Glutamatergic neuron (in vitro differentiated cells): ENCODE results near the gene MED1. TPM values are rescaled to one million over a fixed set of nuclear protein-coding genes. Genes with fewer than 3 reads are reported as not detected.

ENCODE experiments used
- DNase-seq: peaks from one replicate; pipeline ENCODE4 v3.0.0; 2022
- H3K27ac Mint-ChIP-seq: one replicate; pipeline ENCODE4 v1.8.0; 2020; ENCODE audit warnings: mild to moderate bottlenecking, mixed read lengths, inconsistent platforms; ENCODE audit not compliant: unreplicated experiment
- H3K27me3 Mint-ChIP-seq: one replicate; pipeline ENCODE4 v1.8.0; 2020; ENCODE audit warnings: mild to moderate bottlenecking, moderate library complexity, mixed read lengths, inconsistent platforms; ENCODE audit not compliant: unreplicated experiment
- H3K36me3 Mint-ChIP-seq: one replicate; pipeline ENCODE4 v1.8.0; 2020; ENCODE audit warnings: mild to moderate bottlenecking, mixed read lengths, inconsistent platforms; ENCODE audit not compliant: unreplicated experiment
- H3K4me1 Mint-ChIP-seq: one replicate; pipeline ENCODE4 v1.8.0; 2020; ENCODE audit warnings: mild to moderate bottlenecking, low read depth, mixed read lengths, inconsistent platforms; ENCODE audit not compliant: unreplicated experiment
- H3K4me3 Mint-ChIP-seq: one replicate; pipeline ENCODE4 v1.8.0; 2020; ENCODE audit warnings: mild to moderate bottlenecking, mixed read lengths, inconsistent platforms; ENCODE audit not compliant: unreplicated experiment
- H3K9me3 Mint-ChIP-seq: one replicate; pipeline ENCODE4 v1.8.0; 2020; ENCODE audit warnings: mild to moderate bottlenecking, moderate library complexity, mixed read lengths, inconsistent platforms; ENCODE audit not compliant: unreplicated experiment
- total RNA-seq: library from RNA; stranded (reverse); fragmentation: NEBNext Ultra II Directional; extraction: Animal tissue kit (Norgen Biotek cat#: 25700); gene quantifications from one replicate; pipeline ENCODE4 v1.2.1, GENCODE V29; 2021; ENCODE audit not compliant: unreplicated experiment
- TF ChIP-seq, protein P1 (sequence below): fragments of 200-600 bp; sonication (generic); IDR thresholded peaks from one replicate; pipeline ENCODE4 v1.5.0; 2021; ENCODE audit not compliant: partially characterized antibody, unreplicated experiment

Gene MED1
- total RNA-seq, 1 donor from 2014 or later, result 46.0 TPM

DNA sequence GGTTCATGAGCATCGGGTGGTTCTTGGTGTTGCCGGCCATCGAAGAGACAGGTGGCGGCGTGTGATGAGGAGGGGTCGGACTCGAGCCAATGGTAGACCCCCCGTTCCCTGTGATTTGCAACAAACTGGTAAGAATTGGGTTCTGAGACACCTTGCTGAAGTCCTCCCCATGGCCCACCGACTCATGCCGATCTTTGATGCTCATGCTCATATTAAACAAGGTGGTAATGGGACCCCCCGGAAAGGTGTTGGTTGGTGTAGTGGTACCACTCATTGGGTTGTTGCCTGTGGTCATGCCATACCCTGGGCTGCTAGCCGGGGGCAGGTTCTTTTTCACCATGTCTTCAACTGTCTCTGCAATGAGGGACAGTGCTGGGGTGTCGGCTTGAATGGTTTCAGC lies 40.8 kb downstream of the MED1 start:
- no peaks in the 10 kb centered on the region for H3K27me3 Mint-ChIP-seq
- no peak overlapping the region for H3K27ac Mint-ChIP-seq
- no peak for DNase-seq
- H3K36me3 Mint-ChIP-seq, result no peaks in the 10 kb centered on the region
- H3K9me3 Mint-ChIP-seq, result no peaks in the 10 kb centered on the region
- no peak overlapping the region for H3K4me3 Mint-ChIP-seq
- TF ChIP-seq, protein P1, sequence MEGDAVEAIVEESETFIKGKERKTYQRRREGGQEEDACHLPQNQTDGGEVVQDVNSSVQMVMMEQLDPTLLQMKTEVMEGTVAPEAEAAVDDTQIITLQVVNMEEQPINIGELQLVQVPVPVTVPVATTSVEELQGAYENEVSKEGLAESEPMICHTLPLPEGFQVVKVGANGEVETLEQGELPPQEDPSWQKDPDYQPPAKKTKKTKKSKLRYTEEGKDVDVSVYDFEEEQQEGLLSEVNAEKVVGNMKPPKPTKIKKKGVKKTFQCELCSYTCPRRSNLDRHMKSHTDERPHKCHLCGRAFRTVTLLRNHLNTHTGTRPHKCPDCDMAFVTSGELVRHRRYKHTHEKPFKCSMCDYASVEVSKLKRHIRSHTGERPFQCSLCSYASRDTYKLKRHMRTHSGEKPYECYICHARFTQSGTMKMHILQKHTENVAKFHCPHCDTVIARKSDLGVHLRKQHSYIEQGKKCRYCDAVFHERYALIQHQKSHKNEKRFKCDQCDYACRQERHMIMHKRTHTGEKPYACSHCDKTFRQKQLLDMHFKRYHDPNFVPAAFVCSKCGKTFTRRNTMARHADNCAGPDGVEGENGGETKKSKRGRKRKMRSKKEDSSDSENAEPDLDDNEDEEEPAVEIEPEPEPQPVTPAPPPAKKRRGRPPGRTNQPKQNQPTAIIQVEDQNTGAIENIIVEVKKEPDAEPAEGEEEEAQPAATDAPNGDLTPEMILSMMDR, result no peak
- H3K4me1 Mint-ChIP-seq, result no peaks in the 10 kb centered on the region

DNA sequence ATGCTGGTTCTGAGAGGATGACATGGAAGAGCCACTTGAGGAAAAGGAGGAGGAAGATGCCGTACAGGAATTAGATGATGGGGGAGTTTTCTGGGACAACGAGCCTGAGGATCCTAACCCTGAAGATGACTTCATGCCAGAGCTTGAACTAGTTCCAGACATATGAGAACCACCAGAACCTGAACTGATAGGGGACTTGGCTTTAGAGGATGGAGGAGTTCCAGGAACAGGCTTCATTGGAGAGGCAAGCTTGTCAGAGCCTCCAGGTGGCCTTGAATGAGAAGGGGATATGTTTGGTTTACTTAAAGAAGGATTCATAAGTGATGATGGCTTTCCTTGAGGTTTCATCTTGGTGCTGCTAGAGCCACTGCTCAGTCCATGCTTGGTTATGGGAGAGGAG lies 42.7 kb downstream of the MED1 start:
- Mint-ChIP-seq H3K27ac (no peak overlapping the region), H3K9me3 (peaks cover 2% of the 10 kb centered on the region), H3K4me1 (no peaks in the 10 kb centered on the region), H3K4me3 (no peak overlapping the region), H3K27me3 (no peaks in the 10 kb centered on the region), H3K36me3 (no peaks in the 10 kb centered on the region)
- no peak for DNase-seq
- TF ChIP-seq, protein P1, result no peak

DNA sequence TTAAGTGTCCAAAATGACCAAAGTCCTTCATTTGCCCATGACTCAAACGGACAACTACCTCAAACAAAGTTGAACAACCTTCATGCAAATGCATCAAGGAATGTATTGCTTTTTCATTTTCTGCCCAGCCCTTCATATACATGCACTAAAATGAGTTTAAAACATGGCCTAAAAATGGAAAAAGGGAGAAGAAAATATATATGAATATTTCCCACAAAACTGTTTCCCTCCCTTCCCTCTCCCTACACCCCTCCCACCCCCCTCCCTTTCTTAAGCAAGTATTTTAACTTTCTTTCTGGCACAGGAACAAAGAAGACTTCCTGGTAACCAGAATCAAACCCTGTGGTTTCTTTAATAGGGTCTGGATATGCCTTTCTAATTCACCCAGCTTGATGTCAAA lies 44.1 kb downstream of the MED1 start:
- no peaks in the 10 kb centered on the region for H3K36me3 Mint-ChIP-seq
- no peaks in the 10 kb centered on the region for H3K27me3 Mint-ChIP-seq
- no peak overlapping the region for H3K27ac Mint-ChIP-seq
- TF ChIP-seq, protein P1, result no peak
- no peaks in the 10 kb centered on the region for H3K4me1 Mint-ChIP-seq
- H3K9me3 Mint-ChIP-seq, result peaks cover 5% of the 10 kb centered on the region
- DNase-seq, result no peak
- H3K4me3 Mint-ChIP-seq, result no peak overlapping the region

DNA sequence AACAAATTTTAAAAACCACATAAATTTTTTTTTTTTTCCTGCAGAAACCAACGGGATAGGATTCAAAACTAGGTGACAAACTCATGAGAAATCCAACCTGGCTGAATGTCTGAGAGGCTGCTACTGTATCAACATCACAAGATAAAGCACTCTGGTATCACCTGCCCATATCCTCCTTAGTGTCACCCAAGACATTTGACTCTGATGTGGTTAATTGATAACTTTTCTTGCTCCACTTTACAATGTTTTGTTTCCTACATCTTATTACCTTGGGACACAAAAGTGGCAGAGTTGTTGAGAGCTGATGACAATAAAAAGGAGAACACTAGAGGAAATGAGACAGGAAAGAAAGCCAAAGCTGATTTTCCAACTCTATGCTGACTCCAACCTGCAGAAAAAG lies 45.6 kb downstream of the MED1 start:
- Mint-ChIP-seq H3K36me3 (no peaks in the 10 kb centered on the region), H3K27ac (no peak overlapping the region), H3K4me3 (no peak overlapping the region), H3K9me3 (peaks cover 8% of the 10 kb centered on the region), H3K27me3 (peaks cover 4% of the 10 kb centered on the region), H3K4me1 (no peaks in the 10 kb centered on the region)
- TF ChIP-seq, protein P1, result no peak
- no peak for DNase-seq

DNA sequence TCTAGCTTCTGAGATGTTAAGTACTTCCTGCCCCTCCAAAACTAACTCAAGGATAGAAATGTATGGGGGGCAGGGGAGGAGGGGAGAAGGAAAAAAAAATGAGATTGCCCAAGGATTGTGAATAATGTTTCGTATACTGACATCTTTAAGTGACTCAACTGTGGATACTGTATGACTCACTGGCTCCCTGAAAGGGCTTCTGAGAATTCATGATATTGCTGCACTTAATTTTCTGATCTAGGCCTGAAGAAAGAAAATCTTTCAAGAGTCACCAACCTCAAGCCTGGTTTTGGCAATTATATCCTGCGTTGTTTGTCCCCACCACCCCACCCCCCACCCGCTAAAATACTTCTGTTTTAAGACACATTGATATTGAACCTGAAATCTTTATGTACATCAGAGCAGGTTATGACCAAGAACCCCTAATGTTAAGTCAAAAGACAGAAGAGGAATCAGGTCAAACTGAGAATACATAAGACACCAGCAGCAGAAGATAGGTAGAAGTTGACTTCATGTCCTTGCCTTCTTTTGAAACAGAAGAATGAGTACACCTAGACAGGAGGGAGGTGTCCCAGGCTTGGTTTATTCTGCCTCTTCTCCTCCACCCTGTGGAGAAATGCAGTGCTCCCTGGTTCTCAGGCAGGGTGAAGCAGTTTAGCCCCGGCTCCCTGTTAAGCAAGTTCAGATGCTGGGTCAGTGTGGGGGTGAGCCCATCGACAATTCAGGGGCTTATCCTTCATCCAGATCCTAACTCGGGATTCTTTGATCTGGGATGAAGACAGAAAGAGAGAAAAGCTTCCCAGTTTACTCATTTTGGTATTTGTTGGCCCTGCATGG lies 46.3 kb downstream of the MED1 start:
- Mint-ChIP-seq H3K9me3 (peaks cover 9% of the 10 kb centered on the region), H3K4me3 (no peak overlapping the region), H3K36me3 (no peaks in the 10 kb centered on the region), H3K27me3 (peaks cover 4% of the 10 kb centered on the region), H3K4me1 (peaks cover 3% of the 10 kb centered on the region), H3K27ac (no peak overlapping the region)
- TF ChIP-seq, protein P1, result no peak
- DNase-seq, result no peak
